HG03354 (cell line): ENCODE measurements around the gene SPDYE2B.
"Not testable (repeated sequence)": the region's sequence is repeated elsewhere in the genome, so short reads cannot be mapped to it uniquely, and the experiment has no call there.

Experiments used
- ATAC-seq: cut with Tn5 transposase; IDR thresholded peaks from one replicate; pipeline ENCODE4 v1.9.1; 2021; ENCODE audit warnings: mild to moderate bottlenecking; ENCODE audit not compliant: unreplicated experiment, poor library complexity, severe bottlenecking

Gene SPDYE2B

DNA sequence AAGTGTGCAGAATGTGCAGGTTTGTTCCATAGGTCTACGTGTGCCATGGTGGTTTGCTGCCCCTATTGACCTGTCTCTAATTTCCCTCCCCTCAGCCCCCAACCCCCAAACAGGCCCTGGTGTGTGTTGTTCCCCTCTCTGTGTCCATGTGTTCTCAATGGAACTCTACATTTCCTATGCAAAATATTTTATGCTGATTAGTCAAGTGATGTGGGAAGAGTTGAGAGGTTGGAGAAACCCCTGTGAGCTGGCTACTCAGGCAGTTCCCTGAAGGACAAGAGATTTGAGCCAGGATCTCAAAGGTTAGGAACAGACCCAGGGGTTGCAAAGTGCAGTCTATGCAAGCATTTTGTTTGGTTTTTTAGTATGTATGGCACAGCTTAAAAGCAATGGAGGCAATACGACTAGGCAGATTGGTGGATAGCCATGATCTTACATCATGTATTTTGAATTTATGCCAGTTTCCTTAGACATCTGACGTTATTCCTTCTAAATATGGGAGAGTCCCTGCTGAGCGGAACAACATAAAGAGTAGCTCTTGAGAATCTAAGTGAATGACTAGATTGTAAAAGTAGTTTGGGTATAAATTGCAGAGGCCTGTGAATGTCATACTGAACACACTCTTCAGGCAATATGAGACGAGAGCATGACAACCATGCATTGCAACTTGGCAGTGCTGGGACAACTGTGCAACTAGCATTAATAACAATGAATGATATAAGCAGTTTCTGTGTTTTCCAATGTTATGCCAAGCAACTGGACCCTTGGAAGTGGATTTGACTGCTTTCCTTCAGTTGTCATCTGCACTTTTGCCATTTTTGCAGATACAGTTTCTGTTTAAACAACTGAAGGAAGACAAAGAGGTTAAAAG, 47.8 kb downstream of the SPDYE2B start:
- ATAC-seq, result not testable (repeated sequence)

DNA sequence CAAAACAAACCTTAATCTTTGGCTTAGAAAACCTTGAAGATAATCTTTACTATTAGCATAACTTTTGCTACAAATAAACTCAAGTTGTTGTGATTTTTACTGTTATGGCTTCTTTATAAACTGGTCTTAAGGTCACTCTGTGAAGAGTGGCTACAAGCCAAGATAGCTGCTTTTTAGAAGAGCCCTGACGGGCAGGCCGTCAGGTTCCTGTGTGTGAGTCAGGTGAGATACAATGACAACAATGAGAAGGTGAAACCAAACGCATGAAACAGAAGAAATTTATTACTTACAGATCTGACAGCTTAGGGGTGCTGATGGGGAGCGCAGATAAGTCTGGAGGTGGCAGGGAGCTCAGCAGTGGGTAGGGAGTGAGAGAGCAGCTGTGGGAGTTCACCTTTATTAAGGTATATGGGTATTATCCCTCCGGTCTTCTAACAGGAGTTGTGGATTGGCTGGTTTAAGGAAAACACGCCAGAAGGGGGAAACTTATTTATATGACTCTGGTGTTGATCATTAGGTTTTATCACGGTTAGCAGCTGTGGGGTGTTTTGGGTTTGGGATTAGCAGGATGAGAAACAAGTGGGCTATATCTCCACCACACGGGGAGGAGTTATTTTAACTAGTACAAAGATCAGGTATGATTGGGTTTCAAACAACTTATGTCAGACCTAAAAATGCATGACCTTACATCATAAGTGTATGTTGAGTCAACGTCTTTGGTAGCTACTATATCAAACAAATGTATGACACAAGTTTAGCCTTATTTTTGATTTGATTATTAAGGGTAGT, 49.0 kb downstream of the SPDYE2B start:
- not testable (repeated sequence) for ATAC-seq
